ENCODE results near the gene SMC4. TPM values are rescaled to one million over a fixed set of nuclear protein-coding genes. Genes with fewer than 3 reads are reported as not detected.
A peak's percentile ranks its signal among the peaks of the same experiment; 100 is the strongest.

The SMC4 gene
- total RNA-seq, 1 donor from 2014 or later = 24.6 TPM

- no peak for DNase-seq (ENCODE audit: low spot score)
Measured at GRCh38 chr3:160394009-160394392, 5.4 kb upstream of the SMC4 start.

- no peak for DNase-seq (ENCODE audit: low spot score)
Measured at GRCh38 chr3:160395297-160395696, 4.2 kb upstream of the SMC4 start.

- DNase-seq (ENCODE audit: low spot score) = no peak
Measured at GRCh38 chr3:160398820-160399124, 678 bp upstream of the SMC4 start.

GRCh38 chr3:160400030-160400701, 716 bp downstream of the SMC4 start:
- peak; percentile 52 for DNase-seq (ENCODE audit: low spot score)

GRCh38 chr3:160400702-160401150, 1.3 kb downstream of the SMC4 start:
- peak; percentile 44 for DNase-seq (ENCODE audit: low spot score)

GRCh38 chr3:160401291-160402095, 2.0 kb downstream of the SMC4 start:
- no peak for DNase-seq (ENCODE audit: low spot score)

- no peak for DNase-seq (ENCODE audit: low spot score)
Measured at GRCh38 chr3:160402221-160403027, 3.0 kb downstream of the SMC4 start.

GRCh38 chr3:160403028-160403545, 3.6 kb downstream of the SMC4 start:
- DNase-seq (ENCODE audit: low spot score) = no peak

GRCh38 chr3:160403796-160404470, 4.5 kb downstream of the SMC4 start:
- DNase-seq (ENCODE audit: low spot score) = no peak

GRCh38 chr3:160409812-160410610, 10.6 kb downstream of the SMC4 start:
- no peak for DNase-seq (ENCODE audit: low spot score)

- DNase-seq (ENCODE audit: low spot score) = no peak
Measured at GRCh38 chr3:160412477-160412876, 13.0 kb downstream of the SMC4 start.

- peak; percentile 61 for DNase-seq (ENCODE audit: low spot score)
Measured at GRCh38 chr3:160413613-160414248, 14.3 kb downstream of the SMC4 start.

GRCh38 chr3:160417311-160417710, 17.9 kb downstream of the SMC4 start:
- no peak for DNase-seq (ENCODE audit: low spot score)

GRCh38 chr3:160427832-160428424, 28.5 kb downstream of the SMC4 start:
- no peak for DNase-seq (ENCODE audit: low spot score)

GRCh38 chr3:160434071-160434470, 34.6 kb downstream of the SMC4 start:
- DNase-seq (ENCODE audit: low spot score) = no peak

- DNase-seq (ENCODE audit: low spot score) = no peak
Measured at GRCh38 chr3:160435095-160435494, 35.6 kb downstream of the SMC4 start.

- DNase-seq (ENCODE audit: low spot score) = no peak
Measured at GRCh38 chr3:160435747-160436146, 36.3 kb downstream of the SMC4 start.

GRCh38 chr3:160437083-160437455, 37.6 kb downstream of the SMC4 start:
- DNase-seq (ENCODE audit: low spot score) = no peak

GRCh38 chr3:160440687-160441086, 41.2 kb downstream of the SMC4 start:
- DNase-seq (ENCODE audit: low spot score) = no peak

- no peak for DNase-seq (ENCODE audit: low spot score)
Measured at GRCh38 chr3:160444411-160444810, 45.0 kb downstream of the SMC4 start.
